GM18867 (cell line): ENCODE results near the gene ATXN7L1.
"Not testable (repeated sequence)": the region's sequence is repeated elsewhere in the genome, so short reads cannot be mapped to it uniquely, and the experiment has no call there.

Experiments used
- ATAC-seq: cut with Tn5 transposase; IDR thresholded peaks from one replicate; pipeline ENCODE4 v1.9.1; 2021; ENCODE audit warnings: mild to moderate bottlenecking, moderate library complexity; ENCODE audit not compliant: unreplicated experiment

ATXN7L1 gene

GRCh38 chr7:105708763-105709080, 167.7 kb downstream of the ATXN7L1 start:
- no peak for ATAC-seq

GRCh38 chr7:105707967-105708762, 168.2 kb downstream of the ATXN7L1 start:
- ATAC-seq = no peak

- no peak for ATAC-seq
Measured at GRCh38 chr7:105707381-105707780, 169.0 kb downstream of the ATXN7L1 start.

- ATAC-seq = no peak
Measured at GRCh38 chr7:105705427-105705826, 171.0 kb downstream of the ATXN7L1 start.

- no peak for ATAC-seq
Measured at GRCh38 chr7:105703207-105703930, 173.0 kb downstream of the ATXN7L1 start.

- ATAC-seq = no peak
Measured at GRCh38 chr7:105699568-105700236, 176.7 kb downstream of the ATXN7L1 start.

GRCh38 chr7:105698531-105698930, 177.9 kb downstream of the ATXN7L1 start:
- ATAC-seq = no peak

GRCh38 chr7:105697753-105698152, 178.6 kb downstream of the ATXN7L1 start:
- ATAC-seq = no peak

GRCh38 chr7:105697169-105697568, 179.2 kb downstream of the ATXN7L1 start:
- ATAC-seq = not testable (repeated sequence)

GRCh38 chr7:105693576-105693975, 182.8 kb downstream of the ATXN7L1 start:
- ATAC-seq = no peak

- no peak for ATAC-seq
Measured at GRCh38 chr7:105691680-105692564, 184.5 kb downstream of the ATXN7L1 start.

GRCh38 chr7:105691082-105691679, 185.2 kb downstream of the ATXN7L1 start:
- no peak for ATAC-seq

GRCh38 chr7:105690325-105690945, 186.0 kb downstream of the ATXN7L1 start:
- no peak for ATAC-seq

- no peak for ATAC-seq
Measured at GRCh38 chr7:105689067-105689819, 187.2 kb downstream of the ATXN7L1 start.

GRCh38 chr7:105688617-105689016, 187.8 kb downstream of the ATXN7L1 start:
- ATAC-seq = no peak

GRCh38 chr7:105685161-105685560, 191.2 kb downstream of the ATXN7L1 start:
- no peak for ATAC-seq

- ATAC-seq = no peak
Measured at GRCh38 chr7:105682341-105683060, 193.9 kb downstream of the ATXN7L1 start.

GRCh38 chr7:105680505-105681187, 195.8 kb downstream of the ATXN7L1 start:
- no peak for ATAC-seq
